Breast epithelium (tissue), 3 donors: ENCODE measurements around the gene COA6.

Source experiments
- CTCF ChIP-seq, 3 donors: fragments of 450-650 bp; IDR thresholded peaks; one replicate each; pipeline ENCODE4 v1.5.1; 2016 to 2017; ENCODE audit warnings: antibody characterized with exemption in 3 of 3, mild to moderate bottlenecking in 3 of 3, moderate library complexity in 3 of 3
- POLR2A ChIP-seq: fragments of 450-650 bp; IDR thresholded peaks from one replicate; pipeline ENCODE4 v1.6.1; 2016; ENCODE audit warnings: antibody characterized with exemption, mild to moderate bottlenecking, moderate library complexity
- POLR2AphosphoS5 ChIP-seq, 3 donors: sonication (generic); formaldehyde crosslinking; IDR thresholded peaks; one replicate each; pipeline ENCODE4 v1.6.1; 2017; ENCODE audit warnings: antibody characterized with exemption in 3 of 3

- no peak for TF ChIP-seq POLR2A
- TF ChIP-seq CTCF (IDR thresholded peaks at IDR 0.05) = no peak
- TF ChIP-seq POLR2AphosphoS5 (IDR thresholded peaks at IDR 0.05) = no peak
Observed at GRCh38 chr1:234396871-234397270, 23.6 kb downstream of the COA6 start.
